GM12878 (cell line): ENCODE results near the gene SCG3. TPM values are rescaled to one million over a fixed set of nuclear protein-coding genes. Genes with fewer than 3 reads are reported as not detected.

Source experiments
- ATAC-seq: fragments of 200-7000 bp; cut with Tn5 transposase; 3 replicates; pipeline ENCODE4 v1.9.1; 2020; ENCODE audit warnings: mild to moderate bottlenecking, moderate library complexity
- Bru-seq: library from RNA; stranded (reverse); fragments of 400-500 nt; gene quantifications from one replicate; lab custom pipeline; 2021; lab: Mats Ljungman, UMichigan
- BruChase-seq, 2 experiments: library from RNA; stranded (reverse); fragments of 400-500 nt; gene quantifications; one replicate each; lab custom pipeline; 2021; lab: Mats Ljungman, UMichigan
- BruUV-seq: library from RNA; stranded (reverse); fragments of 400-500 nt; replicated peaks from 2 replicates; lab custom pipeline; 2021; lab: Mats Ljungman, UMichigan
- CTCF ChIA-PET: fragments of 300-600 bp; sonication (Branson Sonifier 250); formaldehyde crosslinking; extraction: SDS; loops from one replicate; lab custom pipeline; 2021; ENCODE audit warnings: inconsistent platforms; lab: Yijun Ruan, JAX
- POLR2A ChIA-PET: fragments of 350-600 bp; formaldehyde crosslinking; extraction: SDS; loops from one replicate; lab custom pipeline; 2021; ENCODE audit warnings: inconsistent platforms; lab: Charles Lee
- RAD21 ChIA-PET: fragments of 300-600 bp; sonication (Branson Sonifier 250); formaldehyde crosslinking; loops from one replicate; lab custom pipeline; 2023; ENCODE audit warnings: antibody characterized with exemption; ENCODE audit not compliant: unreplicated experiment; lab: Charles Lee
- SMC1A ChIA-PET: fragments of 300-600 bp; sonication (Branson Sonifier 250); formaldehyde crosslinking; loops from one replicate; lab custom pipeline; 2023; ENCODE audit not compliant: unreplicated experiment, uncharacterized antibody; lab: Charles Lee
- DNase-seq: peaks from one replicate; pipeline ENCODE4 v3.0.0-alpha.2; 2011; ENCODE audit warnings: low read depth, low spot score
- FAIRE-seq: peaks from 3 replicates; lab custom pipeline; 2011; peaks lifted over from hg19 to GRCh38; lab: Jason Lieb, UNC
- H2AFZ ChIP-seq: 2 replicates; pipeline ENCODE4 v1.6.0; 2011; ENCODE audit warnings: low read depth, low read length, control low read depth; ENCODE audit not compliant: control insufficient read depth
- H3K27ac ChIP-seq: 2 replicates; pipeline ENCODE4 v1.5.1; 2011; ENCODE audit warnings: control low read depth; ENCODE audit not compliant: control insufficient read depth, insufficient read depth
- H3K27me3 ChIP-seq, 2 experiments: replicated peaks in 1 of 2; 2 replicates each; pipeline versions ENCODE4 v1.6.0 to v1.6.1; 2011; ENCODE audit warnings: low read length in 1 of 2; ENCODE audit not compliant: control insufficient read depth in 2 of 2, insufficient read depth in 2 of 2
- H3K36me3 ChIP-seq, 2 experiments: 2 replicates each; pipeline ENCODE4 v1.5.1; 2011; ENCODE audit warnings: low read length in 1 of 2; ENCODE audit not compliant: control insufficient read depth in 2 of 2, insufficient read depth in 2 of 2
- H3K4me1 ChIP-seq: 2 replicates; pipeline ENCODE4 v1.6.1; 2011; ENCODE audit warnings: mild to moderate bottlenecking, low read length, moderate library complexity, mixed read lengths; ENCODE audit not compliant: control insufficient read depth, insufficient read depth
- H3K4me2 ChIP-seq: 2 replicates; pipeline ENCODE4 v1.6.0; 2011; ENCODE audit warnings: control low read depth; ENCODE audit not compliant: control insufficient read depth, insufficient read depth
- H3K4me3 ChIP-seq: fragments of 200-600 bp; sonication (generic); 2 replicates; pipeline ENCODE4 v1.5.1; 2016
- H3K79me2 ChIP-seq: 2 replicates; pipeline ENCODE4 v1.6.0; 2011; ENCODE audit warnings: low read length; ENCODE audit not compliant: control insufficient read depth, insufficient read depth
- H3K9ac ChIP-seq: 2 replicates; pipeline ENCODE4 v1.8.0; 2011; ENCODE audit warnings: low read length, control low read depth, mixed read lengths; ENCODE audit not compliant: control insufficient read depth, insufficient read depth
- H3K9me3 ChIP-seq: replicated peaks from 3 replicates; pipeline ENCODE4 v1.5.1; 2011; ENCODE audit warnings: mild to moderate bottlenecking, low read length; ENCODE audit not compliant: control insufficient read depth, insufficient read depth
- H4K20me1 ChIP-seq: 2 replicates; pipeline ENCODE4 v1.6.0; 2011; ENCODE audit not compliant: control insufficient read depth, insufficient read depth
- CREB1 ChIP-seq: IDR thresholded peaks from 2 replicates; pipeline ENCODE4 v1.6.1; 2012; ENCODE audit warnings: low read depth, mild to moderate bottlenecking, inconsistent platforms
- CREM ChIP-seq: IDR thresholded peaks from 2 replicates; pipeline ENCODE4 v1.6.1; 2014; ENCODE audit warnings: antibody characterized with exemption, low read depth
- PKNOX1 ChIP-seq: fragments of 450-650 bp; IDR thresholded peaks from 2 replicates; pipeline ENCODE4 v1.6.1; 2016; ENCODE audit warnings: mild to moderate bottlenecking
- REST ChIP-seq: IDR thresholded peaks from 2 replicates; pipeline ENCODE4 v1.6.1; 2012; ENCODE audit warnings: mild to moderate bottlenecking, low read depth, low read length
- SPI1 ChIP-seq: IDR thresholded peaks from 2 replicates; pipeline ENCODE4 v1.6.1; 2011; ENCODE audit warnings: low read depth, mild to moderate bottlenecking, low read length, moderate library complexity, borderline replicate concordance; ENCODE audit not compliant: insufficient read depth
- SUPT20H ChIP-seq: IDR thresholded peaks from 2 replicates; pipeline ENCODE4 v1.6.1; 2011; ENCODE audit warnings: low read depth, mild to moderate bottlenecking, low read length, moderate library complexity, borderline replicate concordance; ENCODE audit not compliant: control insufficient read depth
- USF1 ChIP-seq: IDR thresholded peaks from 2 replicates; pipeline ENCODE4 v1.6.1; 2011; ENCODE audit warnings: borderline replicate concordance, low read depth, mild to moderate bottlenecking, moderate library complexity, mixed read lengths, low read length; ENCODE audit not compliant: insufficient read depth; ENCODE audit errors: extremely low read length
- WGBS: methylation state at CpG from one replicate; pipeline ENCODE4 v1.1.6; 2016; ENCODE audit warnings: low lambda C conversion rate; ENCODE audit not compliant: insufficient replicate concordance, insufficient coverage; ENCODE audit errors: missing lambda C conversion rate; 5-methylcytosine and 5-hydroxymethylcytosine counted together
- in situ Hi-C: fragments of 300-500 bp; cut with MboI; formaldehyde crosslinking; loops from 9 replicates; pipeline ENCODE4 v1.14.3; 2018; ENCODE audit warnings: mixed read lengths
- intact Hi-C: fragments of 100-400 bp; cut with micrococcal nuclease; formaldehyde crosslinking; loops from one replicate; pipeline ENCODE4 v1.14.2; 2022; ENCODE audit not compliant: unreplicated experiment
- long read RNA-seq, 2 experiments: library from polyadenylated mRNA; unstranded; transcript quantifications; one replicate each; pipeline ENCODE4 v2.0.0, GENCODE V29; 2019 to 2020
- polyA minus RNA-seq, 3 experiments: library from RNA; depleted of rRNA, polyadenylated mRNA; stranded (reverse); fragments of >200 nt; gene quantifications; 2 replicates each; pipeline ENCODE4 v1.2.3, GENCODE V29; 2011
- polyA plus RNA-seq, 11 experiments: library from polyadenylated mRNA; depleted of rRNA in 4 of 11; unstranded in 6 of 11; stranded (reverse) in 5 of 11; fragments of >200 nt; fragmentation: Nextera tagmentation in 4 of 11; fragmentation: Illumina TruSeq in 1 of 11; extraction: Ambion mirVana in 4 of 11; extraction: Trizol in 1 of 11; gene quantifications; 1 replicate in 1 of 11; 2 replicates in 10 of 11; pipeline versions ENCODE4 v1.2.1 to v1.2.3, GENCODE V29; 2011 to 2016; ENCODE audit warnings: inconsistent platforms in 2 of 11, missing spikeins in 2 of 11, low read depth in 1 of 11
- total RNA-seq, 4 experiments: library from RNA; depleted of rRNA in 3 of 4; stranded (reverse); fragments of >200 nt in 3 of 4; fragmentation: Illumina TruSeq in 1 of 4; extraction: Trizol in 1 of 4; gene quantifications; 2 replicates each; pipeline versions ENCODE4 v1.2.1 to v1.2.3, GENCODE V29; 2013 to 2021

The SCG3 gene
- not detected in 2 replicates for total RNA-seq (2013; cell fraction: nucleolus; rRNA removed)
- not detected in 2 replicates for total RNA-seq (2014; rRNA removed)
- not detected in 2 replicates for total RNA-seq (2014; rRNA removed; fragmentation: Illumina TruSeq; extraction: Trizol)
- not detected in 2 replicates for total RNA-seq (2021)
- polyA plus RNA-seq (2011; ENCODE audit: low read depth), result not detected
- polyA plus RNA-seq (2011; rRNA removed), result not detected in 2 replicates
- polyA plus RNA-seq (2011; cell fraction: cytosol; rRNA removed), result not detected in 2 replicates
- polyA plus RNA-seq (2011; cell fraction: nucleus; rRNA removed), result not detected in 2 replicates
- polyA plus RNA-seq (2012), result not detected in 2 replicates
- polyA plus RNA-seq (2014; fragmentation: Illumina TruSeq; extraction: Trizol), result 0.03 TPM in 1 of 2 replicates, not detected in the other
- not detected for polyA plus RNA-seq (2014; fragmentation: Nextera tagmentation; extraction: Ambion mirVana)
- not detected in 2 replicates for polyA plus RNA-seq (2014; rRNA removed)
- polyA plus RNA-seq (2016; fragmentation: Nextera tagmentation; extraction: Ambion mirVana), result under 1 TPM; 0.04 to 0.15 TPM
- polyA minus RNA-seq (2011; rRNA and poly(A)+ RNA removed), result not detected in 2 replicates
- not detected in 2 replicates for polyA minus RNA-seq (2011; cell fraction: cytosol; rRNA and poly(A)+ RNA removed)
- polyA minus RNA-seq (2011; cell fraction: nucleus; rRNA and poly(A)+ RNA removed), result not detected in 2 replicates
- not detected for Bru-seq, nascent RNA
- BruChase-seq, experiment 1, labeled RNA remaining after a 6-hour chase, result not detected
- not detected for BruChase-seq, experiment 2, labeled RNA remaining after a 2-hour chase
- long read RNA-seq, experiment 1, result 0 reads
- long read RNA-seq, experiment 2, result 0 reads

- H3K36me3 ChIP-seq, result no peaks in the 10 kb centered on the region
- H3K79me2 ChIP-seq, result no peaks in the 10 kb centered on the region
- no peaks in the 10 kb centered on the region for H3K9me3 ChIP-seq
- DNase-seq (no peak), FAIRE-seq (no peak), ATAC-seq (peak; percentile 51)
- H3K4me1 ChIP-seq, result no peaks in the 10 kb centered on the region
- H2AFZ ChIP-seq, result no peak within 1 kb of the TSS
- ChIA-PET RAD21 (interaction anchor here (1.2 kb wide), 1 partner anchor 95 kb away, joined by 3 read pairs; no protein-coding TSS in a partner anchor), POLR2A (interaction anchor here (0.5 kb wide), 1 partner anchor 269 kb away, joined by 3 read pairs; no protein-coding TSS in a partner anchor), SMC1A (interaction anchor here (2.3 kb wide), 1 partner anchor 96 kb away, joined by 6 read pairs; no protein-coding TSS in a partner anchor), CTCF (interaction anchor here (1.0 to 1.2 kb wide), 2 partner anchors 32 to 96 kb away, joined by 3 to 5 read pairs; no protein-coding TSS in a partner anchor)
- in situ Hi-C loops (no loop called here), intact Hi-C loops (loop anchor here (5.0 kb wide), 1 partner anchor 36 kb away; no protein-coding TSS in a partner anchor)
- peak; percentile 80 for TF ChIP-seq CREM
- no peak for TF ChIP-seq SUPT20H
- TF ChIP-seq USF1, result no peak
- no peak for TF ChIP-seq PKNOX1
- TF ChIP-seq CREB1, result peak; percentile 69; the same call in 1 of the 2 replicates
- TF ChIP-seq SPI1, result 0 out of 2 replicates have a peak, but pooled peaks have one; percentile 26
- TF ChIP-seq REST, result peak; percentile 97
- 61% methylated on average over 34 of the region's 38 CpGs for WGBS
- no peak within 1 kb of the TSS for H3K27ac ChIP-seq
- no peak within 1 kb of the TSS for H3K9ac ChIP-seq
- no peaks in the 10 kb centered on the region for H4K20me1 ChIP-seq
- peaks cover 0 to 3% of the 10 kb centered on the region in 2 experiments; a peak in 1 of 4 replicates for H3K27me3 ChIP-seq
- no TSS peak for BruUV-seq
- no peak within 1 kb of the TSS for H3K4me2 ChIP-seq
- no peak within 1 kb of the TSS for H3K4me3 ChIP-seq
Measured at GRCh38 chr15:51681303-51681963, at the start of gene SCG3. TSS of gene SCG3 (plus strand) at chr15:51681503. CDS start at chr15:51681756, 253 bp downstream.
